K562 (cell line): Measurements from ENCODE around the gene PUS7L.

ENCODE experiments used
- CTCF ChIP-seq, 3 experiments: IDR thresholded peaks in 2 of 3; conservative IDR thresholded peaks in 1 of 3; 2 replicates each; pipeline ENCODE4 v1.5.1; 2011 to 2012; ENCODE audit warnings: low read length in 3 of 3, mild to moderate bottlenecking in 3 of 3, control low read depth in 2 of 3, improper control_type of control experiment in 1 of 3, inconsistent platforms in 1 of 3, low read depth in 1 of 3, mixed read lengths in 1 of 3, moderate library complexity in 1 of 3; ENCODE audit not compliant: insufficient read depth in 2 of 3
- EP300 ChIP-seq: IDR thresholded peaks from 2 replicates; pipeline ENCODE4 v1.6.1; 2012; ENCODE audit warnings: low read length, improper control_type of control experiment
- NFIC ChIP-seq: fragments of 450-650 bp; IDR thresholded peaks from 2 replicates; pipeline ENCODE4 v1.6.1; 2017; ENCODE audit warnings: mild to moderate bottlenecking, inconsistent platforms
- PCBP2 ChIP-seq: fragments of 200-400 bp; formaldehyde crosslinking; IDR thresholded peaks from 2 replicates; pipeline ENCODE4 v1.6.1; 2018; ENCODE audit warnings: low read length, low read depth, mild to moderate bottlenecking, moderate library complexity; ENCODE audit not compliant: poor library complexity, severe bottlenecking
- POLR2A ChIP-seq: fragments of 450-650 bp; conservative IDR thresholded peaks from 2 replicates; pipeline ENCODE4 v1.6.1; 2016
- PYGO2 ChIP-seq: fragments of 450-650 bp; IDR thresholded peaks from 2 replicates; pipeline ENCODE4 v1.6.1; 2016; ENCODE audit warnings: mild to moderate bottlenecking, missing genetic modification characterization, moderate library complexity, missing compliant biosample characterization
- SLC30A9 ChIP-seq: fragments of 250-450 bp; sonication (Bioruptor Pico); IDR thresholded peaks from 2 replicates; pipeline ENCODE4 v1.8.0; 2022; ENCODE audit warnings: mild to moderate bottlenecking, moderate library complexity
- TRIM28 ChIP-seq: fragments of 450-650 bp; IDR thresholded peaks from 2 replicates; pipeline ENCODE4 v1.6.1; 2017
- ZBTB1 ChIP-seq: sonication (generic); formaldehyde crosslinking; IDR thresholded peaks from 2 replicates; pipeline ENCODE4 v1.8.1; 2023; ENCODE audit warnings: missing genetic modification reagents, low read depth, mild to moderate bottlenecking, borderline replicate concordance
- ZBTB9 ChIP-seq: fragments of 450-650 bp; formaldehyde crosslinking; IDR thresholded peaks from 2 replicates; pipeline ENCODE4 v1.4.0; 2020; ENCODE audit warnings: mild to moderate bottlenecking, moderate library complexity
- ZNF668 ChIP-seq: fragments of 250-450 bp; sonication (Bioruptor Pico); IDR thresholded peaks from 2 replicates; pipeline ENCODE4 v1.8.0; 2022; ENCODE audit warnings: mild to moderate bottlenecking, inconsistent platforms

- TF ChIP-seq SLC30A9 = no peak
- TF ChIP-seq PCBP2 = no peak
- no peak for TF ChIP-seq EP300
- TF ChIP-seq ZNF668 = no peak
- no peak for TF ChIP-seq PYGO2 (tag)
- no peak for TF ChIP-seq ZBTB9 (CRISPR knock-in tag)
- no peak for TF ChIP-seq NFIC
- no peak for TF ChIP-seq CTCF (IDR thresholded peaks at IDR 0.05 in 2 of 3, conservative IDR thresholded peaks at IDR 0.05 in 1 of 3; ENCODE audit: insufficient read depth in 2 of 3, low read depth in 1 of 3, low read length in 3 of 3)
- TF ChIP-seq TRIM28 = no peak
- TF ChIP-seq ZBTB1 (CRISPR knock-in tag) = no peak
- TF ChIP-seq POLR2A = no peak
Observed at GRCh38 chr12:43711348-43711747, 47.2 kb downstream of the PUS7L start.
